Lung (tissue), 13 donors: ENCODE results near the gene OGT. TPM values are rescaled to one million over a fixed set of nuclear protein-coding genes. Genes with fewer than 3 reads are reported as not detected.

ENCODE experiments used
- ATAC-seq: fragments of 200-7000 bp; cut with Tn5 transposase; one replicate; pipeline ENCODE4 v1.9.1; 2020; ENCODE audit warnings: moderate number of reproducible peaks; ENCODE audit not compliant: insufficient read depth, low FRiP score
- DNase-seq, 3 donors: peaks; one replicate each; pipeline ENCODE4 v3.0.0-alpha.2; 2013 to 2017
- H3K27ac ChIP-seq, 2 donors: one replicate each; pipeline ENCODE4 v1.5.1; 2013; ENCODE audit warnings: mild to moderate bottlenecking in 2 of 2, moderate library complexity in 2 of 2, control low read depth in 1 of 2, inconsistent platforms in 1 of 2, low read depth in 1 of 2, low read length in 1 of 2
- H3K27me3 ChIP-seq, 3 donors: one replicate each; pipeline ENCODE4 v1.5.1; 2013; ENCODE audit warnings: low read length in 2 of 3; ENCODE audit not compliant: control insufficient read depth in 3 of 3, insufficient read depth in 3 of 3
- H3K36me3 ChIP-seq, 4 donors: one replicate each; pipeline ENCODE4 v1.5.1; 2013; ENCODE audit warnings: low read length in 4 of 4, mild to moderate bottlenecking in 1 of 4, moderate library complexity in 1 of 4; ENCODE audit not compliant: control insufficient read depth in 4 of 4, insufficient read depth in 4 of 4
- H3K4me1 ChIP-seq, 5 donors: one replicate each; pipeline ENCODE4 v1.5.1; 2013; ENCODE audit warnings: low read length in 5 of 5, mild to moderate bottlenecking in 2 of 5, moderate library complexity in 1 of 5; ENCODE audit not compliant: control insufficient read depth in 5 of 5, insufficient read depth in 5 of 5
- H3K4me3 ChIP-seq: one replicate; pipeline ENCODE4 v1.5.1; 2013; ENCODE audit warnings: mild to moderate bottlenecking, control low read depth, moderate library complexity
- H3K9ac ChIP-seq, 2 donors: one replicate each; pipeline ENCODE4 v1.5.1; 2013; ENCODE audit warnings: low read length in 2 of 2, control low read depth in 1 of 2; ENCODE audit not compliant: insufficient read depth in 1 of 2
- H3K9me3 ChIP-seq, 4 donors: one replicate each; pipeline ENCODE4 v1.5.1; 2013; ENCODE audit warnings: low read length in 3 of 4, mild to moderate bottlenecking in 1 of 4, moderate library complexity in 1 of 4; ENCODE audit not compliant: control insufficient read depth in 4 of 4, insufficient read depth in 3 of 4
- WGBS, 2 donors: extraction: QIAGEN DNeasy Blood & Tissue Kit; methylation state at CpG; one replicate each; pipeline ENCODE4 v1.1.7; 2013; 5-methylcytosine and 5-hydroxymethylcytosine counted together
- polyA plus RNA-seq, 2 donors: library from polyadenylated mRNA; stranded (reverse); fragments of 200-250 nt; gene quantifications; one replicate each; pipeline ENCODE4 v1.2.1, GENCODE V29; 2013
- small RNA-seq: library from RNA; depleted of rRNA; stranded (forward); fragments of <200 nt; gene quantifications from one replicate; pipeline ENCODE3, GENCODE V24; 2014; ENCODE audit warnings: low replicate concordance
- total RNA-seq, 2 donors: library from RNA; depleted of rRNA in 1 of 2; stranded (reverse); fragments of >200 nt in 1 of 2; gene quantifications; one replicate each; pipeline ENCODE4 v1.2.1, GENCODE V29; 2014 to 2021
- TF ChIP-seq, protein P1 (sequence below): IDR thresholded peaks from 2 replicates; pipeline ENCODE4 v1.5.1; 2012; ENCODE audit warnings: mild to moderate bottlenecking; ENCODE audit errors: control extremely low read depth, extremely low read depth
- donor health status: control.
- donor health status: control.
- donor health status: Bipolar disorder and iron deficiency.
- donor health status: healthy.
- donor health status: DM: yes; HTN: yes; CAD: no.

OGT gene
- total and polyA plus RNA-seq, 4 donors: 32.3 to 385 (median 72.8) TPM

DNA sequence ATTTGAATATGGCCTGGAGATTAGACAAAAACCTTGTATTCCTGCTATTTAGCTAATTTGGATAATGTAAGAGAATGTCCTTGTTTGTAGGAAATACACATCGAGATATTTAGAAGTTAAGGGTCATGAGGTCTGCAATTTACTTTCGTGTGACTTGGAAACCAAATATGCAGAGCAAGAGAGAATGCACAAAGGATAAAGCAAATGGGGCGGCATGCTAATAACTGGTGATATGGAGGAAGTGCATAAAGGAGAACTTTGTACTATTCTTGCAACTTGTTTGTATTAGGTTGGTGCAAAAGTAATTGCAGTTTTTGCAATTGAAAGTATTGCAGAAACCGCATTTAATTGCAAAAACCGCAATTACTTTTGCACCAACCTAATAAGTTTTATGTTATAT is 92.6 kb downstream of the OGT start:
- Histone ChIP-seq H3K27me3 (no peaks in the 10 kb centered on the region), H3K9ac (no peak overlapping the region), H3K27ac (no peak overlapping the region), H3K36me3 (no peaks in the 10 kb centered on the region), H3K9me3 (peaks cover 0 to 3% (median 0%) of the 10 kb centered on the region in 4 donors), H3K4me1 (peaks cover 0 to 10% (median 6%) of the 10 kb centered on the region in 5 donors), H3K4me3 (no peak overlapping the region)
- 88 to 89% methylated on average over 5 of the region's 5 CpGs for WGBS, 2 donors
- DNase-seq: no peak
- TF ChIP-seq, protein P1, sequence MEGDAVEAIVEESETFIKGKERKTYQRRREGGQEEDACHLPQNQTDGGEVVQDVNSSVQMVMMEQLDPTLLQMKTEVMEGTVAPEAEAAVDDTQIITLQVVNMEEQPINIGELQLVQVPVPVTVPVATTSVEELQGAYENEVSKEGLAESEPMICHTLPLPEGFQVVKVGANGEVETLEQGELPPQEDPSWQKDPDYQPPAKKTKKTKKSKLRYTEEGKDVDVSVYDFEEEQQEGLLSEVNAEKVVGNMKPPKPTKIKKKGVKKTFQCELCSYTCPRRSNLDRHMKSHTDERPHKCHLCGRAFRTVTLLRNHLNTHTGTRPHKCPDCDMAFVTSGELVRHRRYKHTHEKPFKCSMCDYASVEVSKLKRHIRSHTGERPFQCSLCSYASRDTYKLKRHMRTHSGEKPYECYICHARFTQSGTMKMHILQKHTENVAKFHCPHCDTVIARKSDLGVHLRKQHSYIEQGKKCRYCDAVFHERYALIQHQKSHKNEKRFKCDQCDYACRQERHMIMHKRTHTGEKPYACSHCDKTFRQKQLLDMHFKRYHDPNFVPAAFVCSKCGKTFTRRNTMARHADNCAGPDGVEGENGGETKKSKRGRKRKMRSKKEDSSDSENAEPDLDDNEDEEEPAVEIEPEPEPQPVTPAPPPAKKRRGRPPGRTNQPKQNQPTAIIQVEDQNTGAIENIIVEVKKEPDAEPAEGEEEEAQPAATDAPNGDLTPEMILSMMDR: no peak
- no peak for ATAC-seq

Small RNA genes within 50 kb of the gene (small RNA-seq; reads per million reads assigned to genes)
- gene RF00019: not detected

Other genes starting within 250 kb of the OGT start
- gene NONO, start 249.5 kb upstream of the OGT start, total RNA-seq: 100 to 1,000 TPM; 239 to 336 TPM
- 100 to 1,000 TPM in 1 of 2 donors, 10 to 100 TPM in 1; 93.5 to 139 TPM for gene NONO, start 249.5 kb upstream of the OGT start, polyA plus RNA-seq
- gene ITGB1BP2, start 231.4 kb upstream of the OGT start, total RNA-seq: 1 to 10 TPM; 2.7 to 3.5 TPM
- under 1 TPM; 0.79 to 0.98 TPM for gene ITGB1BP2, start 231.4 kb upstream of the OGT start, polyA plus RNA-seq
- 10 to 100 TPM; 36.6 to 77.4 TPM for gene TAF1, start 166.7 kb upstream of the OGT start, total RNA-seq
- gene TAF1, start 166.7 kb upstream of the OGT start, polyA plus RNA-seq: 10 to 100 TPM in 1 of 2 donors, 1 to 10 TPM in 1; 9.5 to 14.7 TPM
- gene GCNA, start 45.3 kb downstream of the OGT start, total RNA-seq: 1 to 10 TPM; 2.2 to 3.7 TPM
- gene GCNA, start 45.3 kb downstream of the OGT start, polyA plus RNA-seq: 1 to 10 TPM in 1 of 2 donors, under 1 TPM in 1; 0.92 to 1.5 TPM
- under 1 TPM; 0.40 to 0.74 TPM for gene CXCR3, start 85.4 kb downstream of the OGT start, total RNA-seq
- under 1 TPM; 0.62 to 0.87 TPM for gene CXCR3, start 85.4 kb downstream of the OGT start, polyA plus RNA-seq
- gene CXorf49, start 185.2 kb downstream of the OGT start, total RNA-seq: not detected
- gene CXorf49, start 185.2 kb downstream of the OGT start, polyA plus RNA-seq: not detected
- gene CXorf49B, start 230.2 kb downstream of the OGT start, total RNA-seq: not detected
- gene CXorf49B, start 230.2 kb downstream of the OGT start, polyA plus RNA-seq: not detected